Measurements from ENCODE around the gene SPIB. TPM values are rescaled to one million over a fixed set of nuclear protein-coding genes. Genes with fewer than 3 reads are reported as not detected.

Gene SPIB
- total RNA-seq, 1 experiment from 2014 or later: 1.3 TPM

- Mint-ChIP-seq H3K36me3 (ENCODE audit: insufficient read depth, unreplicated experiment) (no peaks in the 10 kb centered on the region), H3K9me3 (ENCODE audit: low read depth, unreplicated experiment) (peaks cover 2% of the 10 kb centered on the region), H3K27ac (ENCODE audit: unreplicated experiment) (no peak overlapping the region), H3K4me3 (ENCODE audit: low read depth, unreplicated experiment) (no peak overlapping the region), H3K27me3 (ENCODE audit: unreplicated experiment) (peaks cover 59% of the 10 kb centered on the region), H3K4me1 (ENCODE audit: low read depth, unreplicated experiment) (no peaks in the 10 kb centered on the region)
- TF ChIP-seq CTCF (IDR thresholded peaks at IDR 0.05; ENCODE audit: unreplicated experiment): no peak
- no TSS peak for BruUV-seq (replicated peaks)
- no peak for DNase-seq
- CTCF ChIA-PET: no interaction called here
- intact Hi-C loops (cut with micrococcal nuclease; ENCODE audit: unreplicated experiment): no loop called here
These were observed 32.4 kb downstream of the SPIB start for GRCh38 chr19:50451223-50451534.

GRCh38 chr19:50453243-50453642 lies 34.5 kb downstream of the SPIB start:
- Mint-ChIP-seq H3K36me3 (ENCODE audit: insufficient read depth, unreplicated experiment) (no peaks in the 10 kb centered on the region), H3K27me3 (ENCODE audit: unreplicated experiment) (peaks cover 72% of the 10 kb centered on the region), H3K27ac (ENCODE audit: unreplicated experiment) (no peak overlapping the region), H3K4me3 (ENCODE audit: low read depth, unreplicated experiment) (no peak overlapping the region), H3K4me1 (ENCODE audit: low read depth, unreplicated experiment) (no peaks in the 10 kb centered on the region), H3K9me3 (ENCODE audit: low read depth, unreplicated experiment) (peaks cover 2% of the 10 kb centered on the region)
- CTCF ChIA-PET: interaction anchor here (0.5 kb wide), 1 partner anchor 102 kb away, joined by 3 read pairs; no protein-coding TSS in a partner anchor
- DNase-seq: no peak
- TF ChIP-seq CTCF (IDR thresholded peaks at IDR 0.05; ENCODE audit: unreplicated experiment): no peak
- intact Hi-C loops (cut with micrococcal nuclease; ENCODE audit: unreplicated experiment): no loop called here
- no TSS peak for BruUV-seq (replicated peaks)

DNA sequence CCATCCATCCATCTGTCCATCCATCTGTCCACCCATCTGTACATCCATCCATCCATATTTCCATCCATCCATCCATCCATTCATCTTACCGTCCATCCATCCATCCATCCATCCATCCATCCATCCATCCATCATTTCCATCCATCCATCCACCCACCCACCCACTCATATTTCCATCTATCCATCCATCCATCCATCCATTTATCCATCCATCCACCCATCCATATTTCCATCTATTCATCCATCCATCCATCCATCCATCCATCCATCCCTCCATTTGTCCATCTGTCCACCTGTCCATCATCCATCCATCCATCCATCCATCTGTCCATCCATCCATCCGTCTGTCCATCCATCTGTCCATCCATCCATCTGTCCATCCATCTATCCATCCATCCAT lies 37.3 kb downstream of the SPIB start:
- no peaks in the 10 kb centered on the region for H3K36me3 Mint-ChIP-seq (ENCODE audit: insufficient read depth, unreplicated experiment)
- no TSS peak for BruUV-seq (replicated peaks)
- H3K27ac Mint-ChIP-seq (ENCODE audit: unreplicated experiment): no peak overlapping the region
- peaks cover 2% of the 10 kb centered on the region for H3K9me3 Mint-ChIP-seq (ENCODE audit: low read depth, unreplicated experiment)
- H3K27me3 Mint-ChIP-seq (ENCODE audit: unreplicated experiment): peaks cover 71% of the 10 kb centered on the region
- H3K4me3 Mint-ChIP-seq (ENCODE audit: low read depth, unreplicated experiment): no peak overlapping the region
- no peak for DNase-seq
- no peaks in the 10 kb centered on the region for H3K4me1 Mint-ChIP-seq (ENCODE audit: low read depth, unreplicated experiment)
- intact Hi-C loops (cut with micrococcal nuclease; ENCODE audit: unreplicated experiment): no loop called here
- CTCF ChIA-PET: interaction anchor here (0.7 kb wide), 1 partner anchor 10 kb away, joined by 3 read pairs; no protein-coding TSS in a partner anchor
- no peak for TF ChIP-seq CTCF (IDR thresholded peaks at IDR 0.05; ENCODE audit: unreplicated experiment)

GRCh38 chr19:50457300-50457699 lies 38.6 kb downstream of the SPIB start:
- Mint-ChIP-seq H3K4me1 (ENCODE audit: low read depth, unreplicated experiment) (peaks cover 3% of the 10 kb centered on the region), H3K36me3 (ENCODE audit: insufficient read depth, unreplicated experiment) (no peaks in the 10 kb centered on the region), H3K4me3 (ENCODE audit: low read depth, unreplicated experiment) (no peak overlapping the region), H3K27me3 (ENCODE audit: unreplicated experiment) (peaks cover 59% of the 10 kb centered on the region), H3K27ac (ENCODE audit: unreplicated experiment) (no peak overlapping the region), H3K9me3 (ENCODE audit: low read depth, unreplicated experiment) (peaks cover 2% of the 10 kb centered on the region)
- no peak for DNase-seq
- CTCF ChIA-PET: interaction anchor here (0.7 kb wide), 1 partner anchor 69 kb away, joined by 6 read pairs; no protein-coding TSS in a partner anchor
- no peak for TF ChIP-seq CTCF (IDR thresholded peaks at IDR 0.05; ENCODE audit: unreplicated experiment)
- no TSS peak for BruUV-seq (replicated peaks)
- intact Hi-C loops (cut with micrococcal nuclease; ENCODE audit: unreplicated experiment): no loop called here

Data from Calu3 (cell line).